Neural progenitor cell (in vitro differentiated cells): ENCODE data around the gene TWNK. TPM values are rescaled to one million over a fixed set of nuclear protein-coding genes. Genes with fewer than 3 reads are reported as not detected.

Experiments used
- DNase-seq: peaks from one replicate; pipeline ENCODE4 v3.0.0-alpha.2; 2016; ENCODE audit warnings: low spot score
- H2AFZ ChIP-seq: fragments of 200-600 bp; sonication (generic); replicated peaks from 2 replicates; pipeline ENCODE4 v1.6.1; 2016; ENCODE audit warnings: antibody characterized with exemption
- H3F3A ChIP-seq: fragments of 200-600 bp; sonication (generic); 2 replicates; pipeline ENCODE4 v1.6.1; 2016; ENCODE audit warnings: antibody characterized with exemption, low read depth
- H3K27ac ChIP-seq: fragments of 200-600 bp; sonication (generic); 2 replicates; pipeline ENCODE4 v1.5.1; 2016; ENCODE audit warnings: mild to moderate bottlenecking
- H3K27me3 ChIP-seq: fragments of 200-600 bp; sonication (generic); 2 replicates; pipeline ENCODE4 v1.6.1; 2016; ENCODE audit warnings: mild to moderate bottlenecking, moderate library complexity
- H3K36me3 ChIP-seq: fragments of 200-600 bp; sonication (generic); 2 replicates; pipeline ENCODE4 v1.5.1; 2016
- H3K4me1 ChIP-seq: fragments of 200-600 bp; sonication (generic); 2 replicates; pipeline ENCODE4 v1.6.1; 2016; ENCODE audit warnings: mixed run types
- H3K4me2 ChIP-seq: fragments of 200-600 bp; sonication (generic); 2 replicates; pipeline ENCODE4 v1.6.1; 2016
- H3K4me3 ChIP-seq: fragments of 200-600 bp; sonication (generic); 2 replicates; pipeline ENCODE4 v1.5.1; 2016
- H3K79me2 ChIP-seq: fragments of 200-600 bp; sonication (generic); 2 replicates; pipeline ENCODE4 v1.6.1; 2016; ENCODE audit warnings: low read depth
- H3K9ac ChIP-seq: fragments of 200-600 bp; sonication (generic); 2 replicates; pipeline ENCODE4 v1.6.1; 2016
- H3K9me3 ChIP-seq: fragments of 200-600 bp; sonication (generic); 2 replicates; pipeline ENCODE4 v1.5.1; 2016; ENCODE audit warnings: low read depth
- H4K20me1 ChIP-seq: fragments of 200-600 bp; sonication (generic); 2 replicates; pipeline ENCODE4 v1.6.1; 2016; ENCODE audit warnings: low read depth
- H3K27ac Mint-ChIP-seq: 3 replicates; pipeline ENCODE4 v1.8.0; 2021; ENCODE audit warnings: mixed read lengths
- H3K27me3 Mint-ChIP-seq: 2 replicates; pipeline ENCODE4 v1.8.0; 2022; ENCODE audit warnings: low read depth, mild to moderate bottlenecking, inconsistent platforms, moderate library complexity, mixed read lengths; ENCODE audit not compliant: insufficient read depth
- H3K36me3 Mint-ChIP-seq: 3 replicates; pipeline ENCODE4 v1.8.0; 2021; ENCODE audit warnings: mixed read lengths
- H3K4me1 Mint-ChIP-seq: 3 replicates; pipeline ENCODE4 v1.8.0; 2021; ENCODE audit warnings: mixed read lengths
- H3K4me3 Mint-ChIP-seq: 3 replicates; pipeline ENCODE4 v1.8.0; 2021; ENCODE audit warnings: mild to moderate bottlenecking, moderate library complexity, mixed read lengths
- H3K9me3 Mint-ChIP-seq: 3 replicates; pipeline ENCODE4 v1.8.0; 2020; ENCODE audit warnings: mixed read lengths
- CTCF ChIP-seq: fragments of 200-600 bp; sonication (generic); IDR thresholded peaks from 2 replicates; pipeline ENCODE4 v1.5.1; 2017; ENCODE audit warnings: antibody characterized with exemption, mild to moderate bottlenecking
- EZH2 ChIP-seq: fragments of 200-600 bp; sonication (generic); IDR thresholded peaks from 2 replicates; pipeline ENCODE4 v1.6.1; 2017; ENCODE audit warnings: antibody characterized with exemption, mild to moderate bottlenecking, moderate library complexity
- EZH2phosphoT487 ChIP-seq: fragments of 200-600 bp; sonication (generic); IDR thresholded peaks from 2 replicates; pipeline ENCODE4 v1.6.1; 2017; ENCODE audit warnings: antibody characterized with exemption
- total RNA-seq: library from RNA; depleted of rRNA; stranded (reverse); fragments of >200 nt; gene quantifications from 2 replicates; pipeline ENCODE4 v1.2.3, GENCODE V29; 2015; ENCODE audit warnings: low replicate concordance

The TWNK gene
- total RNA-seq, 1 donor from 2014 or later: 6.4 TPM

GRCh38 chr10:100980311-100980710 is 7.0 kb upstream of the TWNK start:
- Mint-ChIP-seq H3K27me3 (peaks cover 10% of the 10 kb centered on the region), H3K36me3 (peaks cover 20% of the 10 kb centered on the region), H3K9me3 (no peaks in the 10 kb centered on the region), H3K4me3 (no peak overlapping the region), H3K4me1 (peaks cover 4% of the 10 kb centered on the region), H3K27ac (no peak overlapping the region)
- Histone ChIP-seq H3K27ac (no peak overlapping the region), H3K9me3 (no peaks in the 10 kb centered on the region), H3K4me1 (no peaks in the 10 kb centered on the region), H4K20me1 (no peaks in the 10 kb centered on the region), H3F3A (no peaks in the 10 kb centered on the region), H3K4me2 (no peak overlapping the region), H3K9ac (no peak overlapping the region), H3K4me3 (no peak overlapping the region), H3K79me2 (no peaks in the 10 kb centered on the region), H3K36me3 (no peaks in the 10 kb centered on the region), H3K27me3 (no peaks in the 10 kb centered on the region), H2AFZ (no peak overlapping the region)
- TF ChIP-seq EZH2 (no peak), CTCF (no peak), EZH2phosphoT487 (no peak)
- no peak for DNase-seq

- H3K36me3 ChIP-seq: no peaks in the 10 kb centered on the region
Measured at GRCh38 chr10:100980711-100981110, 6.6 kb upstream of the TWNK start.

DNA sequence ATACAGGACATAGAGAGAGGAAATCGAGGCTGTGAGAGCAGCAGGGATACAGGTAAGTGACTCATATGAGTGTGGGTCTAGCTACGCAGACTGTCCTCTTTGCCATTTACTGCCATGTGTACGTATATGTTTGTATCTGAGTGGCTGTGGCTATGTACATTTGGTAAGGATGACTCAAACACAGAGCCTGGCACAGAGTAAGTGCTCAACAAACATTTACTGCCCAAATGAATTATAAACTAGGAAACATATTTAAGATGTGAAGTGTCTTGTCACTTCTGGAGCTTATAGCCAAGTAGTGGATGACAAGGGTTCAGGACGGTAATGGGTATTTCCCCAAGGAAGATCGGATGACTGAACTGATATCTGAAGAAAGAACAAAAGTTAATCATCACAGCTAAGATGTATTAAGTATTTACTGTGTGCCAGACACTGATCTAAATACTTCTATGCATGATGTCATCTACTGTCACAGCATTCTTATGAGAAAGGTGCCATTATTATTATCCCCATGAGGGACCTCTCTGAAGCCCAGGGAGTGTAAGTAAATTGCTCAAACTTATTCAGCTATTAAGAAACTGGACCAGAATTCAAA is 6.1 kb upstream of the TWNK start:
- Mint-ChIP-seq H3K4me1 (peaks cover 4% of the 10 kb centered on the region), H3K4me3 (no peak overlapping the region), H3K27ac (no peak overlapping the region), H3K36me3 (peaks cover 20% of the 10 kb centered on the region), H3K9me3 (no peaks in the 10 kb centered on the region), H3K27me3 (peaks cover 10% of the 10 kb centered on the region)
- H3K36me3 ChIP-seq: no peaks in the 10 kb centered on the region
- peaks cover 7% of the 10 kb centered on the region for H3K79me2 ChIP-seq
- H3K27ac ChIP-seq: no peak overlapping the region
- no peak for TF ChIP-seq CTCF
- no peak overlapping the region for H2AFZ ChIP-seq
- H3K9me3 ChIP-seq: no peaks in the 10 kb centered on the region
- H3K9ac ChIP-seq: no peak overlapping the region
- H3K27me3 ChIP-seq: no peaks in the 10 kb centered on the region
- DNase-seq: no peak
- no peak overlapping the region for H3K4me2 ChIP-seq
- peaks cover under 1% of the 10 kb centered on the region for H4K20me1 ChIP-seq
- H3F3A ChIP-seq: peaks cover 4% of the 10 kb centered on the region
- peaks cover 4% of the 10 kb centered on the region for H3K4me1 ChIP-seq
- H3K4me3 ChIP-seq: no peak overlapping the region

More at GRCh38 chr10:100980711-100981110, 6.6 kb upstream of the TWNK start:
- TF ChIP-seq EZH2phosphoT487 (no peak), EZH2 (no peak), CTCF (no peak)
- H3K9me3 ChIP-seq: no peaks in the 10 kb centered on the region
- Mint-ChIP-seq H3K27ac (no peak overlapping the region), H3K4me1 (peaks cover 4% of the 10 kb centered on the region), H3K4me3 (no peak overlapping the region), H3K36me3 (peaks cover 20% of the 10 kb centered on the region), H3K9me3 (no peaks in the 10 kb centered on the region), H3K27me3 (peaks cover 10% of the 10 kb centered on the region)
- H3K9ac ChIP-seq: no peak overlapping the region
- H3K27me3 ChIP-seq: no peaks in the 10 kb centered on the region
- H3K79me2 ChIP-seq: peaks cover 2% of the 10 kb centered on the region
- H4K20me1 ChIP-seq: no peaks in the 10 kb centered on the region
- no peak overlapping the region for H2AFZ ChIP-seq
- no peaks in the 10 kb centered on the region for H3K4me1 ChIP-seq
- no peak overlapping the region for H3K4me3 ChIP-seq
- H3F3A ChIP-seq: no peaks in the 10 kb centered on the region
- DNase-seq: no peak
- H3K27ac ChIP-seq: no peak overlapping the region
- no peak overlapping the region for H3K4me2 ChIP-seq
